ENCODE measurements around the gene KRTAP20-4.

- no peak for TF ChIP-seq BCL11A (IDR thresholded peaks at IDR 0.05; ENCODE audit: low read depth, low read length)
- TF ChIP-seq IKZF1 (conservative IDR thresholded peaks at IDR 0.05), result no peak
- TF ChIP-seq, protein P1, sequence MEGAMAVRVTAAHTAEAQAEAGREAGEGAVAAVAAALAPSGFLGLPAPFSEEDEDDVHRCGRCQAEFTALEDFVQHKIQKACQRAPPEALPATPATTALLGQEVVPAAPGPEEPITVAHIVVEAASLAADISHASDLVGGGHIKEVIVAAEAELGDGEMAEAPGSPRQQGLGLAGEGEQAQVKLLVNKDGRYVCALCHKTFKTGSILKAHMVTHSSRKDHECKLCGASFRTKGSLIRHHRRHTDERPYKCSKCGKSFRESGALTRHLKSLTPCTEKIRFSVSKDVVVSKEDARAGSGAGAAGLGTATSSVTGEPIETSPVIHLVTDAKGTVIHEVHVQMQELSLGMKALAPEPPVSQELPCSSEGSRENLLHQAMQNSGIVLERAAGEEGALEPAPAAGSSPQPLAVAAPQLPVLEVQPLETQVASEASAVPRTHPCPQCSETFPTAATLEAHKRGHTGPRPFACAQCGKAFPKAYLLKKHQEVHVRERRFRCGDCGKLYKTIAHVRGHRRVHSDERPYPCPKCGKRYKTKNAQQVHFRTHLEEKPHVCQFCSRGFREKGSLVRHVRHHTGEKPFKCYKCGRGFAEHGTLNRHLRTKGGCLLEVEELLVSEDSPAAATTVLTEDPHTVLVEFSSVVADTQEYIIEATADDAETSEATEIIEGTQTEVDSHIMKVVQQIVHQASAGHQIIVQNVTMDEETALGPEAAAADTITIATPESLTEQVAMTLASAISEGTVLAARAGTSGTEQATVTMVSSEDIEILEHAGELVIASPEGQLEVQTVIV (IDR thresholded peaks at IDR 0.05; ENCODE audit: borderline replicate concordance, partially characterized antibody), result no peak
- TF ChIP-seq SMC3 (IDR thresholded peaks at IDR 0.05; ENCODE audit: borderline replicate concordance, low read length), result no peak
- TF ChIP-seq, protein P2, sequence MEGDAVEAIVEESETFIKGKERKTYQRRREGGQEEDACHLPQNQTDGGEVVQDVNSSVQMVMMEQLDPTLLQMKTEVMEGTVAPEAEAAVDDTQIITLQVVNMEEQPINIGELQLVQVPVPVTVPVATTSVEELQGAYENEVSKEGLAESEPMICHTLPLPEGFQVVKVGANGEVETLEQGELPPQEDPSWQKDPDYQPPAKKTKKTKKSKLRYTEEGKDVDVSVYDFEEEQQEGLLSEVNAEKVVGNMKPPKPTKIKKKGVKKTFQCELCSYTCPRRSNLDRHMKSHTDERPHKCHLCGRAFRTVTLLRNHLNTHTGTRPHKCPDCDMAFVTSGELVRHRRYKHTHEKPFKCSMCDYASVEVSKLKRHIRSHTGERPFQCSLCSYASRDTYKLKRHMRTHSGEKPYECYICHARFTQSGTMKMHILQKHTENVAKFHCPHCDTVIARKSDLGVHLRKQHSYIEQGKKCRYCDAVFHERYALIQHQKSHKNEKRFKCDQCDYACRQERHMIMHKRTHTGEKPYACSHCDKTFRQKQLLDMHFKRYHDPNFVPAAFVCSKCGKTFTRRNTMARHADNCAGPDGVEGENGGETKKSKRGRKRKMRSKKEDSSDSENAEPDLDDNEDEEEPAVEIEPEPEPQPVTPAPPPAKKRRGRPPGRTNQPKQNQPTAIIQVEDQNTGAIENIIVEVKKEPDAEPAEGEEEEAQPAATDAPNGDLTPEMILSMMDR (IDR thresholded peaks at IDR 0.05 in 2 of 3, conservative IDR thresholded peaks at IDR 0.05 in 1 of 3; ENCODE audit: control insufficient read depth in 2 of 3, extremely low read depth in 1 of 3, insufficient read depth in 1 of 3, low read depth in 3 of 3, low read length in 3 of 3), result no peak
- no peak for TF ChIP-seq CHD4 (IDR thresholded peaks at IDR 0.05)
- TF ChIP-seq ZNF274 (IDR thresholded peaks at IDR 0.05; ENCODE audit: insufficient read depth, insufficient read length), result no peak
- TF ChIP-seq, protein P3, sequence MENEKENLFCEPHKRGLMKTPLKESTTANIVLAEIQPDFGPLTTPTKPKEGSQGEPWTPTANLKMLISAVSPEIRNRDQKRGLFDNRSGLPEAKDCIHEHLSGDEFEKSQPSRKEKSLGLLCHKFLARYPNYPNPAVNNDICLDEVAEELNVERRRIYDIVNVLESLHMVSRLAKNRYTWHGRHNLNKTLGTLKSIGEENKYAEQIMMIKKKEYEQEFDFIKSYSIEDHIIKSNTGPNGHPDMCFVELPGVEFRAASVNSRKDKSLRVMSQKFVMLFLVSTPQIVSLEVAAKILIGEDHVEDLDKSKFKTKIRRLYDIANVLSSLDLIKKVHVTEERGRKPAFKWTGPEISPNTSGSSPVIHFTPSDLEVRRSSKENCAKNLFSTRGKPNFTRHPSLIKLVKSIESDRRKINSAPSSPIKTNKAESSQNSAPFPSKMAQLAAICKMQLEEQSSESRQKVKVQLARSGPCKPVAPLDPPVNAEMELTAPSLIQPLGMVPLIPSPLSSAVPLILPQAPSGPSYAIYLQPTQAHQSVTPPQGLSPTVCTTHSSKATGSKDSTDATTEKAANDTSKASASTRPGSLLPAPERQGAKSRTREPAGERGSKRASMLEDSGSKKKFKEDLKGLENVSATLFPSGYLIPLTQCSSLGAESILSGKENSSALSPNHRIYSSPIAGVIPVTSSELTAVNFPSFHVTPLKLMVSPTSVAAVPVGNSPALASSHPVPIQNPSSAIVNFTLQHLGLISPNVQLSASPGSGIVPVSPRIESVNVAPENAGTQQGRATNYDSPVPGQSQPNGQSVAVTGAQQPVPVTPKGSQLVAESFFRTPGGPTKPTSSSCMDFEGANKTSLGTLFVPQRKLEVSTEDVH (IDR thresholded peaks at IDR 0.05; ENCODE audit: low read depth, partially characterized antibody), result no peak
- TF ChIP-seq EP300 (IDR thresholded peaks at IDR 0.05; ENCODE audit: borderline replicate concordance in 1 of 2, control insufficient read depth in 1 of 2, low read depth in 2 of 2, low read length in 2 of 2), result no peak
- no peak for TF ChIP-seq FOS (IDR thresholded peaks at IDR 0.05; ENCODE audit: borderline replicate concordance, extremely low read depth, insufficient read length)
- TF ChIP-seq ATF3 (IDR thresholded peaks at IDR 0.05; ENCODE audit: borderline replicate concordance, extremely low read depth, low read depth, low read length), result no peak
- TF ChIP-seq, protein P4, sequence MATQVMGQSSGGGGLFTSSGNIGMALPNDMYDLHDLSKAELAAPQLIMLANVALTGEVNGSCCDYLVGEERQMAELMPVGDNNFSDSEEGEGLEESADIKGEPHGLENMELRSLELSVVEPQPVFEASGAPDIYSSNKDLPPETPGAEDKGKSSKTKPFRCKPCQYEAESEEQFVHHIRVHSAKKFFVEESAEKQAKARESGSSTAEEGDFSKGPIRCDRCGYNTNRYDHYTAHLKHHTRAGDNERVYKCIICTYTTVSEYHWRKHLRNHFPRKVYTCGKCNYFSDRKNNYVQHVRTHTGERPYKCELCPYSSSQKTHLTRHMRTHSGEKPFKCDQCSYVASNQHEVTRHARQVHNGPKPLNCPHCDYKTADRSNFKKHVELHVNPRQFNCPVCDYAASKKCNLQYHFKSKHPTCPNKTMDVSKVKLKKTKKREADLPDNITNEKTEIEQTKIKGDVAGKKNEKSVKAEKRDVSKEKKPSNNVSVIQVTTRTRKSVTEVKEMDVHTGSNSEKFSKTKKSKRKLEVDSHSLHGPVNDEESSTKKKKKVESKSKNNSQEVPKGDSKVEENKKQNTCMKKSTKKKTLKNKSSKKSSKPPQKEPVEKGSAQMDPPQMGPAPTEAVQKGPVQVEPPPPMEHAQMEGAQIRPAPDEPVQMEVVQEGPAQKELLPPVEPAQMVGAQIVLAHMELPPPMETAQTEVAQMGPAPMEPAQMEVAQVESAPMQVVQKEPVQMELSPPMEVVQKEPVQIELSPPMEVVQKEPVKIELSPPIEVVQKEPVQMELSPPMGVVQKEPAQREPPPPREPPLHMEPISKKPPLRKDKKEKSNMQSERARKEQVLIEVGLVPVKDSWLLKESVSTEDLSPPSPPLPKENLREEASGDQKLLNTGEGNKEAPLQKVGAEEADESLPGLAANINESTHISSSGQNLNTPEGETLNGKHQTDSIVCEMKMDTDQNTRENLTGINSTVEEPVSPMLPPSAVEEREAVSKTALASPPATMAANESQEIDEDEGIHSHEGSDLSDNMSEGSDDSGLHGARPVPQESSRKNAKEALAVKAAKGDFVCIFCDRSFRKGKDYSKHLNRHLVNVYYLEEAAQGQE (IDR thresholded peaks at IDR 0.05; ENCODE audit: low read depth, low read length), result no peak
- TF ChIP-seq, protein P5, sequence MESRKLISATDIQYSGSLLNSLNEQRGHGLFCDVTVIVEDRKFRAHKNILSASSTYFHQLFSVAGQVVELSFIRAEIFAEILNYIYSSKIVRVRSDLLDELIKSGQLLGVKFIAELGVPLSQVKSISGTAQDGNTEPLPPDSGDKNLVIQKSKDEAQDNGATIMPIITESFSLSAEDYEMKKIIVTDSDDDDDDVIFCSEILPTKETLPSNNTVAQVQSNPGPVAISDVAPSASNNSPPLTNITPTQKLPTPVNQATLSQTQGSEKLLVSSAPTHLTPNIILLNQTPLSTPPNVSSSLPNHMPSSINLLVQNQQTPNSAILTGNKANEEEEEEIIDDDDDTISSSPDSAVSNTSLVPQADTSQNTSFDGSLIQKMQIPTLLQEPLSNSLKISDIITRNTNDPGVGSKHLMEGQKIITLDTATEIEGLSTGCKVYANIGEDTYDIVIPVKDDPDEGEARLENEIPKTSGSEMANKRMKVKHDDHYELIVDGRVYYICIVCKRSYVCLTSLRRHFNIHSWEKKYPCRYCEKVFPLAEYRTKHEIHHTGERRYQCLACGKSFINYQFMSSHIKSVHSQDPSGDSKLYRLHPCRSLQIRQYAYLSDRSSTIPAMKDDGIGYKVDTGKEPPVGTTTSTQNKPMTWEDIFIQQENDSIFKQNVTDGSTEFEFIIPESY (IDR thresholded peaks at IDR 0.05), result no peak
- TF ChIP-seq SRF (IDR thresholded peaks at IDR 0.05; ENCODE audit: low read depth in 2 of 2, low read length in 2 of 2), result no peak
Observed at GRCh38 chr21:30577766-30578165, 42.7 kb upstream of the KRTAP20-4 start.
